Keratinocyte (primary cell): Measurements from ENCODE around the gene LRCH2.

Experiments used
- CTCF ChIP-seq, 3 experiments: IDR thresholded peaks in 1 of 3; conservative IDR thresholded peaks in 1 of 3; optimal IDR thresholded peaks in 1 of 3; 2 replicates in 2 of 3; 3 replicates in 1 of 3; pipeline versions ENCODE3 to v1.5.1; 2011; ENCODE audit warnings: low read length in 3 of 3, mild to moderate bottlenecking in 3 of 3, moderate library complexity in 2 of 3, control low read depth in 1 of 3, inconsistent platforms in 1 of 3; ENCODE audit not compliant: insufficient read depth in 2 of 3; ENCODE audit errors: extremely low read depth in 1 of 3
- EZH2 ChIP-seq: IDR thresholded peaks from one replicate; pipeline ENCODE4 v1.6.1; 2012; ENCODE audit warnings: inconsistent platforms, mild to moderate bottlenecking, low read length, moderate library complexity

DNA sequence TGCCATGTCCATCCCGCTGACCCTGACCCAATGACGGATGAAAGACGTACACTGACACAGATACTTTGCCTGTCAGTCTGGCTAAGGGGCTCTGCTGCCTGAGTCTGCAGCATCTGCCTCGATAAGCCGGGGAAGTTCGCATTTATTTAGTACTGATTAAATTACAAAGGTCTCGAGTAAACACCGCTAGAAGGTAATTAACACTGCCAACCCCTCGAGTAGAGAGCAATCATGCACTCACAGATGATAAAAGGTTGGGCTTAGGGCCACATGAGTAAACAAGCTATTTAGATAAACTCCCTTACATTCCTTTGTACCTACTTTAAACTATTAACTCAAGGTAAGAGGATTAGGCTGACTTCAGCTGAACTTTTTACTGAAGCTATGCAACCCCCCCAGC, 60.7 kb downstream of the LRCH2 start:
- TF ChIP-seq CTCF (optimal IDR thresholded peaks at IDR 0.05 in 1 of 3, IDR thresholded peaks at IDR 0.05 in 1 of 3, conservative IDR thresholded peaks at IDR 0.05 in 1 of 3; ENCODE audit: extremely low read depth in 1 of 3, insufficient read depth in 2 of 3, low read length in 3 of 3) (no peak), EZH2 (no peak)
